Esophagus squamous epithelium (tissue), 4 donors: ENCODE measurements around the gene PRDM11.

Experiments
- POLR2A ChIP-seq, 4 donors: fragments of 450-650 bp; IDR thresholded peaks; one replicate each; pipeline ENCODE4 v1.6.1; 2017; ENCODE audit warnings: antibody characterized with exemption in 4 of 4, mild to moderate bottlenecking in 4 of 4, moderate library complexity in 3 of 4
- TF ChIP-seq, protein P1 (sequence below), 6 experiments: fragments of 450-650 bp in 4 of 6; fragments of 200-600 bp in 2 of 6; sonication (generic) in 2 of 6; IDR thresholded peaks; one replicate each; pipeline ENCODE4 v1.5.1; 2016 to 2019; ENCODE audit warnings: antibody characterized with exemption in 6 of 6, mild to moderate bottlenecking in 4 of 6, moderate library complexity in 4 of 6

DNA sequence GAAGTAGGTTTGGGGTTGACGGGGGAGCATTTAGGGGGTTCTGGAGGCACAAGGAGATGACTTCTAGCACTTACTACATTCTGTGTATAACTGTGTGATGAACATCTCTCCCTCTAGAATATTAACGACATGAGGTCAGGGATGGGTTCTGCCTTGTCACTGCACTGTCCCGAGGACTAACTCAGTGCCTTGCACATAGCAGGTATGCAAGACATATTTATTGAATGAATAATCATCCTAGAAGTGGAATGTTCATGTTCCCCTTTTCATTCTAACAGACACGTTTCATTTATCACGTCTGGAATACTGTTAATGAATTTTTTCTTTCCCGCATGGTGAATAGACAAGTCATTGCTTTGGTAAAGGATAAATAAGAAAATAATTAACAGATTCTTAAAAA, 127.1 kb downstream of the PRDM11 start:
- TF ChIP-seq, protein P1, sequence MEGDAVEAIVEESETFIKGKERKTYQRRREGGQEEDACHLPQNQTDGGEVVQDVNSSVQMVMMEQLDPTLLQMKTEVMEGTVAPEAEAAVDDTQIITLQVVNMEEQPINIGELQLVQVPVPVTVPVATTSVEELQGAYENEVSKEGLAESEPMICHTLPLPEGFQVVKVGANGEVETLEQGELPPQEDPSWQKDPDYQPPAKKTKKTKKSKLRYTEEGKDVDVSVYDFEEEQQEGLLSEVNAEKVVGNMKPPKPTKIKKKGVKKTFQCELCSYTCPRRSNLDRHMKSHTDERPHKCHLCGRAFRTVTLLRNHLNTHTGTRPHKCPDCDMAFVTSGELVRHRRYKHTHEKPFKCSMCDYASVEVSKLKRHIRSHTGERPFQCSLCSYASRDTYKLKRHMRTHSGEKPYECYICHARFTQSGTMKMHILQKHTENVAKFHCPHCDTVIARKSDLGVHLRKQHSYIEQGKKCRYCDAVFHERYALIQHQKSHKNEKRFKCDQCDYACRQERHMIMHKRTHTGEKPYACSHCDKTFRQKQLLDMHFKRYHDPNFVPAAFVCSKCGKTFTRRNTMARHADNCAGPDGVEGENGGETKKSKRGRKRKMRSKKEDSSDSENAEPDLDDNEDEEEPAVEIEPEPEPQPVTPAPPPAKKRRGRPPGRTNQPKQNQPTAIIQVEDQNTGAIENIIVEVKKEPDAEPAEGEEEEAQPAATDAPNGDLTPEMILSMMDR (IDR thresholded peaks at IDR 0.05) = no peak
- no peak for TF ChIP-seq POLR2A (IDR thresholded peaks at IDR 0.05)
